PC-3 (cell line): ENCODE results near the gene FKBP10. TPM values are rescaled to one million over a fixed set of nuclear protein-coding genes. Genes with fewer than 3 reads are reported as not detected.

Experiments
- ATAC-seq: fragments of 200-7000 bp; cut with Tn5 transposase; 2 replicates; pipeline ENCODE4 v1.9.1; 2020; ENCODE audit warnings: mild to moderate bottlenecking, moderate library complexity
- Bru-seq: library from RNA; stranded (reverse); fragments of 400-500 nt; gene quantifications from one replicate; lab custom pipeline; 2021; lab: Mats Ljungman, UMichigan
- BruChase-seq, 2 experiments: library from RNA; stranded (reverse); fragments of 400-500 nt; gene quantifications; one replicate each; lab custom pipeline; 2021; lab: Mats Ljungman, UMichigan
- BruUV-seq: library from RNA; stranded (reverse); fragments of 400-500 nt; replicated peaks from 2 replicates; lab custom pipeline; 2021; lab: Mats Ljungman, UMichigan
- CTCF ChIA-PET: fragments of 300-600 bp; sonication (Branson Sonifier 250); formaldehyde crosslinking; loops from one replicate; lab custom pipeline; 2022; ENCODE audit warnings: antibody characterized with exemption; lab: Charles Lee
- POLR2A ChIA-PET: fragments of 300-600 bp; sonication (Branson Sonifier 250); formaldehyde crosslinking; loops from one replicate; lab custom pipeline; 2022; ENCODE audit warnings: antibody characterized with exemption; ENCODE audit not compliant: unreplicated experiment; lab: Charles Lee
- DNase-seq: peaks from one replicate; pipeline ENCODE4 v3.0.0-alpha.2; 2015
- H2AFZ ChIP-seq: fragments of 300-600 bp; sonication (generic); 2 replicates; pipeline ENCODE4 v1.6.0; 2016; ENCODE audit warnings: antibody characterized with exemption, low read length
- H3F3A ChIP-seq: fragments of 300-600 bp; sonication (generic); one replicate; pipeline ENCODE4 v1.6.0; 2017; ENCODE audit warnings: antibody characterized with exemption, low read length, control low read depth, mild to moderate bottlenecking; ENCODE audit not compliant: unreplicated experiment
- H3K27ac ChIP-seq: fragments of 300-600 bp; sonication (generic); 2 replicates; pipeline ENCODE4 v1.5.1; 2016; ENCODE audit warnings: mild to moderate bottlenecking, low read length
- H3K27me3 ChIP-seq: fragments of 300-600 bp; sonication (generic); 2 replicates; pipeline ENCODE4 v1.6.1; 2016; ENCODE audit warnings: low read length, mixed read lengths
- H3K36me3 ChIP-seq: fragments of 300-600 bp; sonication (generic); 2 replicates; pipeline ENCODE4 v1.6.1; 2016; ENCODE audit warnings: low read depth, mixed run types, low read length, mixed read lengths
- H3K4me1 ChIP-seq: fragments of 300-600 bp; sonication (generic); 2 replicates; pipeline ENCODE4 v1.5.1; 2016; ENCODE audit warnings: low read length; ENCODE audit not compliant: insufficient read depth
- H3K4me2 ChIP-seq: fragments of 300-600 bp; sonication (generic); 2 replicates; pipeline ENCODE4 v1.6.0; 2016; ENCODE audit warnings: low read length
- H3K4me3 ChIP-seq: fragments of 300-600 bp; sonication (generic); 2 replicates; pipeline ENCODE4 v1.5.1; 2016; ENCODE audit warnings: mild to moderate bottlenecking, low read length, mixed read lengths
- H3K79me2 ChIP-seq: fragments of 300-600 bp; sonication (generic); 2 replicates; pipeline ENCODE4 v1.6.1; 2017; ENCODE audit warnings: low read length, mixed read lengths
- H3K9ac ChIP-seq: fragments of 300-600 bp; sonication (generic); 2 replicates; pipeline ENCODE4 v1.6.0; 2016; ENCODE audit warnings: mild to moderate bottlenecking, low read length
- H3K9me2 ChIP-seq: fragments of 300-600 bp; sonication (generic); replicated peaks from 2 replicates; pipeline ENCODE4 v1.6.1; 2016; ENCODE audit warnings: mixed run types, low read length, mixed read lengths
- H3K9me3 ChIP-seq: fragments of 300-600 bp; sonication (generic); 2 replicates; pipeline ENCODE4 v1.6.1; 2016; ENCODE audit warnings: low read length, mixed read lengths
- H4K20me1 ChIP-seq: fragments of 300-600 bp; sonication (generic); 2 replicates; pipeline ENCODE4 v1.6.1; 2016; ENCODE audit warnings: low read length, mixed read lengths
- CTCF ChIP-seq: fragments of 300-600 bp; sonication (generic); conservative IDR thresholded peaks from 2 replicates; pipeline ENCODE4 v1.5.1; 2017; ENCODE audit warnings: antibody characterized with exemption, low read depth, mild to moderate bottlenecking, low read length
- EZH2 ChIP-seq: fragments of 300-600 bp; sonication (generic); IDR thresholded peaks from one replicate; pipeline ENCODE4 v1.6.1; 2017; ENCODE audit warnings: antibody characterized with exemption, mild to moderate bottlenecking, low read length; ENCODE audit not compliant: unreplicated experiment
- EZH2phosphoT487 ChIP-seq: fragments of 300-600 bp; sonication (generic); IDR thresholded peaks from 2 replicates; pipeline ENCODE4 v1.6.1; 2018; ENCODE audit warnings: mild to moderate bottlenecking, antibody characterized with exemption, low read length, borderline replicate concordance
- intact Hi-C: fragments of 100-400 bp; cut with micrococcal nuclease; formaldehyde crosslinking; loops from 2 replicates; pipeline ENCODE4 v1.9.0; 2023
- long read RNA-seq: library from polyadenylated mRNA; unstranded; transcript quantifications from one replicate; pipeline ENCODE4 v2.0.0, GENCODE V29; 2021; ENCODE audit not compliant: unreplicated experiment
- total RNA-seq: library from RNA; depleted of rRNA; stranded (reverse); fragments of >200 nt; gene quantifications from 2 replicates; pipeline ENCODE4 v1.2.3, GENCODE V29; 2014; rRNA removed

FKBP10 gene
- total RNA-seq (63.4 and 69.8 TPM in 2 replicates), Bru-seq, nascent RNA (percentile 67 among the genes with signal in this experiment), BruChase-seq, experiment 1, labeled RNA remaining after a 6-hour chase (percentile 84 among the genes with signal in this experiment), BruChase-seq, experiment 2, labeled RNA remaining after a 2-hour chase (percentile 71 among the genes with signal in this experiment)
- long read RNA-seq, transcript FKBP10-201 (10 exons, 2,662 nt) = major isoform, 7 of 21 reads
- long read RNA-seq, partial matches to known transcripts = 9 of 21 reads
- long read RNA-seq, other reads (novel, unspliced or antisense) = 4 of 21 reads

GRCh38 chr17:41812381-41813151, at the start of gene FKBP10:
Gene FKBP10 (plus strand): TSS chr17:41813004. CDS start chr17:41813035, 31 bp downstream.
- TF ChIP-seq CTCF = no peak
- TF ChIP-seq EZH2phosphoT487 = no peak
- TF ChIP-seq EZH2 = no peak
- no peaks in the 10 kb centered on the region for H3K27me3 ChIP-seq
- H3K36me3 ChIP-seq = no peaks in the 10 kb centered on the region
- no peaks in the 10 kb centered on the region for H3K9me2 ChIP-seq
- no TSS peak for BruUV-seq
- H3K9ac ChIP-seq = peak within 1 kb of the TSS; percentile 83
- ChIA-PET POLR2A (interaction anchor here (0.5 kb wide), 1 partner anchor 95 kb away, joined by 3 read pairs; no protein-coding TSS in a partner anchor), CTCF (no interaction called here)
- H3K27ac ChIP-seq = peak within 1 kb of the TSS; percentile 65
- ATAC-seq = peak; percentile 40
- no peaks in the 10 kb centered on the region for H3F3A ChIP-seq
- peak within 1 kb of the TSS; percentile 99 for H3K4me2 ChIP-seq
- peaks cover 49% of the 10 kb centered on the region for H3K79me2 ChIP-seq
- H3K9me3 ChIP-seq = no peaks in the 10 kb centered on the region
- DNase-seq = peak; percentile 68
- peaks cover 27% of the 10 kb centered on the region for H3K4me1 ChIP-seq
- H2AFZ ChIP-seq = peak within 1 kb of the TSS; percentile 88
- intact Hi-C loops = no loop called here
- H3K4me3 ChIP-seq = peak within 1 kb of the TSS; percentile 85
- H4K20me1 ChIP-seq = no peaks in the 10 kb centered on the region

GRCh38 chr17:41763327-41763726, 49.5 kb upstream of the FKBP10 start:
- Histone ChIP-seq H4K20me1 (no peaks in the 10 kb centered on the region), H3K9me2 (no peaks in the 10 kb centered on the region), H3K4me2 (no peak overlapping the region), H3K4me1 (no peaks in the 10 kb centered on the region), H3K9ac (no peak overlapping the region), H3K36me3 (peaks cover 41% of the 10 kb centered on the region), H2AFZ (no peak overlapping the region), H3K4me3 (no peak overlapping the region), H3K79me2 (no peaks in the 10 kb centered on the region), H3F3A (no peaks in the 10 kb centered on the region), H3K27ac (no peak overlapping the region), H3K27me3 (no peaks in the 10 kb centered on the region), H3K9me3 (no peaks in the 10 kb centered on the region)
- intact Hi-C loops = no loop called here
- ATAC-seq = no peak
- BruUV-seq = TSS peak; percentile 10
- ChIA-PET POLR2A (no interaction called here), CTCF (no interaction called here)
- DNase-seq = no peak
- TF ChIP-seq EZH2 (no peak), CTCF (no peak), EZH2phosphoT487 (no peak)
